Measurements from ENCODE around the gene TC2N.
"Not testable (repeated sequence)": the region's sequence is repeated elsewhere in the genome, so short reads cannot be mapped to it uniquely, and the experiment has no call there.

The TC2N gene

DNA sequence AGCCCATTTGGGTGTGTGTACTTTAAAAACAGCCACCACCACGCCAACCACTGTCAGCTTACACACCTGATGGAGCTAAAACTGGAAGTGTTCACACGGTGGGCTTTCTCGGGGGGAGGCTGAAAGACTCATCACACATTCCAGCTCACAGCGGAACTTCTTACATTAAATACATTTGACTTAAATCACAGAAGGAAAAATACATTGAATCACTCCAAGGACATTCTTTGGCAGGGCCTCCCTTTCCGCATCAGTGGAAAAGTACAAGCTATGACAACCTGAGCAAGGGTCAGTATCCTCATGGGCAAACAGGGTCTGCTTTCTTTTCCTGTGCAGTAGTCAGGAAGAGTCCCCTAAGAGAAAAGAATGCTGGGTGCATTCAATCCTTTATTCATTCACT lies 31.0 kb upstream of the TC2N start:
- TF ChIP-seq, protein P1, sequence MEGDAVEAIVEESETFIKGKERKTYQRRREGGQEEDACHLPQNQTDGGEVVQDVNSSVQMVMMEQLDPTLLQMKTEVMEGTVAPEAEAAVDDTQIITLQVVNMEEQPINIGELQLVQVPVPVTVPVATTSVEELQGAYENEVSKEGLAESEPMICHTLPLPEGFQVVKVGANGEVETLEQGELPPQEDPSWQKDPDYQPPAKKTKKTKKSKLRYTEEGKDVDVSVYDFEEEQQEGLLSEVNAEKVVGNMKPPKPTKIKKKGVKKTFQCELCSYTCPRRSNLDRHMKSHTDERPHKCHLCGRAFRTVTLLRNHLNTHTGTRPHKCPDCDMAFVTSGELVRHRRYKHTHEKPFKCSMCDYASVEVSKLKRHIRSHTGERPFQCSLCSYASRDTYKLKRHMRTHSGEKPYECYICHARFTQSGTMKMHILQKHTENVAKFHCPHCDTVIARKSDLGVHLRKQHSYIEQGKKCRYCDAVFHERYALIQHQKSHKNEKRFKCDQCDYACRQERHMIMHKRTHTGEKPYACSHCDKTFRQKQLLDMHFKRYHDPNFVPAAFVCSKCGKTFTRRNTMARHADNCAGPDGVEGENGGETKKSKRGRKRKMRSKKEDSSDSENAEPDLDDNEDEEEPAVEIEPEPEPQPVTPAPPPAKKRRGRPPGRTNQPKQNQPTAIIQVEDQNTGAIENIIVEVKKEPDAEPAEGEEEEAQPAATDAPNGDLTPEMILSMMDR (IDR thresholded peaks at IDR 0.05; ENCODE audit: low read depth, low read length, missing control alignments) = no peak
- DNase-seq (ENCODE audit: low read depth) = no peak
- H3K4me3 ChIP-seq (ENCODE audit: low read depth, low read length) = no peak overlapping the region
- in situ Hi-C loops (cut with HindIII; ENCODE audit: low sequenced_read_pairs) = no loop called here

DNA sequence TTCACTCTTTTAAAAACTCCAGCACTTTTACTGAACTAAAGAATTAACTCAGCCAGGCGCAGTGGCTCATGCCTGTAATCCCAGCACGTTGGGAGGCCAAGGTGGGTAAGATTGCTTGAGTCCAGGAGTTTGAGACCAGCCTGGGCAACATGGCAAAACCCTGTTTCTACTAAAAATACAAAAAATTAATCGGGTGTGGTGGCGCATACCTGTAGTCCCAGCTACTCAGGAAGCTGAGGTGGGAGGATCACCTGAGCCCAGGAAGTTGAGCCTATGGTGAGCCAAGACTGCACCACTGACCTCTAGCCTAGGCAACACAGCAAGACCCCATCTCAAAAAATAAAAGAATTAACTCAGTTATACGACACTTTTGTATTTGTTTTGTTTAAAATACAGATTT lies 30.4 kb upstream of the TC2N start:
- DNase-seq (ENCODE audit: low read depth); H3K4me3 ChIP-seq (ENCODE audit: low read depth, low read length); in situ Hi-C loops (cut with HindIII; ENCODE audit: low sequenced_read_pairs): not testable (repeated sequence)

DNA sequence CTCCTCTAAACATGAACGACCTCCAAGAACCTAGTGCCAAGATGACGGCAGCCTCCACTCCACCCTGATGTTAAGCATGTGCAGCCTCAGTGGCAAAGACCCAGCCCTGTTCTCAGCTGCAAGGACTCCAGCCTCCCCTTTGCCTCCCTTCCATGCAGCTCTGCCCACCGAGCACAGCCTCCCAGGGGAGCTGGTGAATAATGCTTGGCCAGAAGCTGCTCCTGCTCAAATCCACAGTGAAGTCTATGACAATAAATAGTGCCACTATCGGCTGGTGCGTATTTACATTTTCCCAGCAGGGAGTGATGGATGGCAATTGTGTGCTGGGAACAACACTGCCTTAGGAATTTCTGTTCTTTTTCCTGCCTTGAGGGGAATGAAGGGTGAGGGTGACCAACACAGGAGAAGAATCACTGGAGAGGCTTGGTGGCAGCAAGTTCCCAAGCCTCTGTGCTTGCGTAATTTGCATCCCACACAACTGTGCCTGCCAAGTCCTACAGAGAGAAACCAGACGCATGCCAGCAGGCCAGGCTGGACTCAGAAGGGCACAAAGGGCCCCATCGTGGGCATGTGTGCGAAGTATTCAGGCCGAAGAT lies 29.9 kb upstream of the TC2N start:
- in situ Hi-C loops (cut with HindIII; ENCODE audit: low sequenced_read_pairs) = no loop called here
- TF ChIP-seq, protein P1 (IDR thresholded peaks at IDR 0.05; ENCODE audit: low read depth, low read length, missing control alignments) = no peak
- DNase-seq (ENCODE audit: low read depth) = peak; percentile 43
- H3K4me3 ChIP-seq (ENCODE audit: low read depth, low read length) = no peak overlapping the region

DNA sequence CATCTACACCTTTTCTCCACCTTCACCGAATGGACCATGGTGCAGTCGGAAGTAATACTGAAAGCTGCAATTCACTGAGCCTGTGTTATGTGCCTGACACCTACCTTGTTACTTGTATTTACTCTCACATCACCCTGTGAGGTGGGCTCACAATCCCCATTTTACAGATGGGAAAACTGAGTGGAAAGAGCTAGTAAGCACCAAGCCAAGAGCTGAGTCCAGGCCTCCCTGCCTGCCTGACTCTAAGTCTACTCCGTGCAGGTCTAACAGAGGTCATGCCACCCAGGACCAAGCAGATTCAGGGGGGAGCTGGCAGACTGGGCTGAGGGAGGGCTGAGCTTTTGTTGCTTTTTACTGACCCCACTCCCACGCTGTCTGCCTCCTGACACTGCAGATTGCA lies 29.1 kb upstream of the TC2N start:
- TF ChIP-seq, protein P1 (IDR thresholded peaks at IDR 0.05; ENCODE audit: low read depth, low read length, missing control alignments) = no peak
- H3K4me3 ChIP-seq (ENCODE audit: low read depth, low read length) = no peak overlapping the region
- in situ Hi-C loops (cut with HindIII; ENCODE audit: low sequenced_read_pairs) = no loop called here
- DNase-seq (ENCODE audit: low read depth) = no peak

DNA sequence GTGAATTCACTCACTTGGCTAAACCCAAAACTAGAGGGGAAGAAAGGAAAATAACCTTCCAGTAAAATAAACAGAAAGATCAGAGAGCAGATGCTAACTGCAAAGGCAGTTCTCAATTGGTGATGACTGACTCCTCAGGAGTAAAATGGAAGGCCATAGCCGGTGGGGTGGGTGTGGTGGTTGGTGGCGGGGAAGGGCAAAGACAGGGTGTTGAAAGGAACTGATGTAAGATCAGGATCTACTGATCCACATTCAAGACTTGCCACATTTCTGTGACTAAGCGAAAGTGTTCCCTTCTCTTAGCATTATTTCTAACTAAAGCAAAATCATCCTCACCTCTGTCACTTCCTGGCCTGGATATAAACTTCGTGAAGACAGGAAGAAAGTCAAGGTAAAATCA lies 26.3 kb upstream of the TC2N start:
- DNase-seq (ENCODE audit: low read depth) = no peak
- H3K4me3 ChIP-seq (ENCODE audit: low read depth, low read length) = no peak overlapping the region
- TF ChIP-seq, protein P1 (IDR thresholded peaks at IDR 0.05; ENCODE audit: low read depth, low read length, missing control alignments) = no peak
- in situ Hi-C loops (cut with HindIII; ENCODE audit: low sequenced_read_pairs) = no loop called here

DNA sequence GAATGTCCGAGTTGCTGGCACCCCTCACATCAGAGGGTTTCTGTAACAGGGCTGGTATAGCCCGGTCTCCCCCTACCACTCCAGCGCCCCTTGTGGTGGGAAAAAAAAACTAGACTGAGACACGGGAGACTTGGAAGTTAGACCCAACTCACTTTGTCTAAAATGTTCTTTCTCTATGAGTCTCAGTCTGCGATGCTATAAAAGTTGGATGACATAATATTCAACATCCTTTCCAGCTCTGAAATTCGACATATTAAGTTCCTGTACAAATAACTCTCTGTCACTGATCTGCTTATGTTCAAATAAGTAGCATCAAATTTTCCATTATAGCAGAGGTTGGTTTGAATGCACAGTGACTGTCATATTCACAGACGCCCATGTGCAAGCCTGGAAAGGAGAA lies 25.7 kb upstream of the TC2N start:
- in situ Hi-C loops (cut with HindIII; ENCODE audit: low sequenced_read_pairs) = no loop called here
- TF ChIP-seq, protein P1 (IDR thresholded peaks at IDR 0.05; ENCODE audit: low read depth, low read length, missing control alignments) = peak; percentile 53
- H3K4me3 ChIP-seq (ENCODE audit: low read depth, low read length) = no peak overlapping the region
- DNase-seq (ENCODE audit: low read depth) = no peak

DNA sequence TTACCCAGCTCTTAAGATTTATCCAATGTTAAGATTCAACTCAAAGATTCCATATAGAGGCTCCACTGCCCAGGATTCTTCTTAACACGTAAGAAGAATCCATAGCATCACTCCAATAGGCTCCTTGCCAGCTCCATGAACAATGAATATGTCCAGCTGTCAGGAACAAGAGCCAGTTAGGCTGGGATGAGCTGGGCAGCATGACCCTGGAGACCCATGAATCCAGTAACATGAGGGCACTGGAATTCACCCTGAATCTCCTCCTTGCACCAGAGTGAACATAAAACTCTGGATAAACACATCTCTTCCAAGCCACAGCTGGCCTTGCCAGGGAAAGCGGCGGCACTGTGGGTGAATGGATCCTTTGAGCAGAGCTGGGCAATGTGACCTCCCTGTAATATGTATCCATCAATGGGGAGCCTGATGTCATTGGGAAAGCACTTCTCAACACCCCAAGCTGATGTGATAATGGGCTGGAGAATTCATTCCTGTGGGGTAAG lies 24.4 kb upstream of the TC2N start:
- H3K4me3 ChIP-seq (ENCODE audit: low read depth, low read length) = no peak overlapping the region
- TF ChIP-seq, protein P1 (IDR thresholded peaks at IDR 0.05; ENCODE audit: low read depth, low read length, missing control alignments) = no peak
- DNase-seq (ENCODE audit: low read depth) = peak; percentile 49
- in situ Hi-C loops (cut with HindIII; ENCODE audit: low sequenced_read_pairs) = no loop called here

Data from astrocyte of the cerebellum (primary cell).